HG02973 (cell line): ENCODE data around the gene PRICKLE1.
"Not testable (repeated sequence)": the region's sequence is repeated elsewhere in the genome, so short reads cannot be mapped to it uniquely, and the experiment has no call there.

Experiments used
- ATAC-seq: cut with Tn5 transposase; IDR thresholded peaks from one replicate; pipeline ENCODE4 v1.9.1; 2021; ENCODE audit warnings: moderate library complexity; ENCODE audit not compliant: unreplicated experiment

PRICKLE1 gene

GRCh38 chr12:42557586-42558172 lies 31.9 kb downstream of the PRICKLE1 start:
- ATAC-seq: no peak

DNA sequence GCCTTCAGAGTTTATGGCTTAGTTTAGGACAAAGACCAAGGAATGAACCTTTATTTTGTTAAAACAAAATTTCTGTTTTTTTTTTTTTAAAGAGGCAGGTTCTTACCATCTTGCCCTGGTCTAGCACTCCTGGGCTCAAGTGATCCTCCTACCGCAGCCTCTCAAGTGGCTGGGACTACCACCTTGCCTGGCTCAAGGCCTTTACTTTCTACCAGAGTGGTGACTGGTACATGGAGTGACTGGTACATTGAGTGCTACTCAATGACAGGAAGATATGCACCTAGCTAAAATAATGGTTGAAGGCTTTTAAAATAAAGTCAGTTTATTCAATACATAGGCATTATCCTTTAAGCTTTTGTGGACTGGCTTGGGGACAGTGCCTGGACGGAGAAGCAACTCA lies 32.6 kb downstream of the PRICKLE1 start:
- no peak for ATAC-seq

DNA sequence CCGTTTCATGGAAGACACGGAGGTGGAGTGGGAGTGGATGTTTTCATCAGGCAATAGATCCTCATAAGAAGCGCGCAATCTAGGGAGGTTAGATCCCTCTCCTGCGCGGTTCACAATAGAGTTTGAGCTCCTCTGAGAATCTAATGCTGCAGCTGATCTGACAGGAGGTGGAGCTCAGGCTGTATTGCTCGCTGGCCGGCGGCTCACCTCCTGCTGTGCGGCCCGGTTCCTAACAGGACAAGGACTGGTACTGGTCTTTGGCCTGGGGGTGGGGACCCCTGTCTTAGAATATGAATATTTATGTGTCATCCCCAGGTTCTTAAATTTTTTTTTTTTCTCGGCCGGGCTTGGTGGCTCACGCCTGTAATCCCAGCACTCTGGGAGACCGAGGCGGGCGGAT lies 36.7 kb downstream of the PRICKLE1 start:
- ATAC-seq: no peak

DNA sequence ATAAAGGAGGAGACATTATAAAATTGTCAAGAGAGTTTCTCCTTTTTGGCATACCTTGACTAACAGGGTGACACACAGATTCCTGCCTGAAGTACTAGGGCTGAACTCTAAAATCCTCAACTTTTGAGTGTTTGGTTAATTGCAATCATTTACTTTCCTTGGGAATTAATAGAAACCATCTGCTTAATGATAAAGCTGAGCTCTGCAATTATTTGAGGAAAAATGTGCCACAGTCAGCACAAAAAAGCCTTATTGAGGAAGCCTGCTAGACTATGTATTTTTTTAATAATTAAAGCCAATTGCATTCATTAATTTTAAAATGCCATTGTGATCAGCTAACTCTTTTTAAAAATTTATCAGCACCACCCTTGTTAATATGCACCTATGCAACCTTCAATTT lies 38.7 kb downstream of the PRICKLE1 start:
- ATAC-seq: no peak

DNA sequence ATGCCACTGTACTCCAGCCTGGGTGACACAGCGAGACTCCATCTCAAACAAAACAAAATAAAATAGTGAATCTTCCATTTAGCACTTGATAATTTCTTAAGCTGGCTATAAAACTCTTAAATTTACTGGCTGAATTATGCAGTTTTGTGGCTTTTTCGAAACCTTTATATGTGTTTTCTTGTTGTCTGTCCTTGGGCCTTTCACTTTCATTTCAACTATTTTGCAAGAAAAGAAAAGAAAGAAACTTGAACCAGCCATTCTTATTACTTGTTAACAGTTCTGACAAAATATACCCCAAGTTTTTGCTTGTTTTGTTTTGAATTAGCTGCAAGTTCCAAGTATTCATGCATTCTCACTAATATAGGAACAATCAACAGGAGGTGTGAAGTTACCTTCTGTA lies 42.8 kb downstream of the PRICKLE1 start:
- no peak for ATAC-seq

DNA sequence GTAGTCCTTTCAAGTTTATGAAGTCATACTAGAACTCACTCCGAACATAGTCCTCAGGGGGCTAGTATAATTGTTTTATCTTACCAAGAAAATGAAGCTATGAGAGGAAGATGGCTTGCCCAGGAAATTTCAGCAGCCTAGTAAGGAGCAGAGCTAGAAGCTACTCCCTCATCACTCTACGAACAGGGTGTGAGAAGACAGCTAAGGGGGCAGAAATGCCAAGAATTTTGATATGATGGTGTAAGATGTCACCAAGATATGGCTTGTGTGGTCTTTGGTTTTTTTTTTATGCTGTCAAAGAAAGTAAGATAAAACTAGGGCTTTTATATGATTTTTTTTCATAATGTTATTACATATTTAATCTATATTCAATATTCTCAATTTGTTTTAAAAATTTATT lies 47.6 kb downstream of the PRICKLE1 start:
- ATAC-seq: no peak

GRCh38 chr12:42541308-42541707 lies 48.2 kb downstream of the PRICKLE1 start:
- ATAC-seq: not testable (repeated sequence)

- ATAC-seq: no peak
Measured at GRCh38 chr12:42539696-42540095, 49.9 kb downstream of the PRICKLE1 start.

DNA sequence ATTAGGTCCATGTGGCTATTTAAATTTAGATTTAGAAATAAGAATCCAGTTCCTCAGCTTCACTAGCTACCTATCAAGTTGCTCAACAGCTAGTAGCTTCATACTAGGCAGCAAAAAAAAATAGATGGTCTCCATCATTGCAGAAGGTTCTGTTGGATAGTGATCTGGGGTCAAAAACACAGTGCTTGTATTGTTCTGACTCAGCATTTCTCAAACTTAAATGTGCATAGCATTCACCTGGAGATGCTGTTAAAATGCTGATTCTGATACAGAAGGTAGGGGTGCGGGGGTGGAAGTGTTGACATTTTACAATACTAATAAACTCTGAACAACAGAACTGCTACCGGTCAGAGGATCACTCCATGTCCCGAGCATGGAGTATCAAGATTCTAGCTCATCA lies 51.3 kb downstream of the PRICKLE1 start:
- ATAC-seq: no peak

GRCh38 chr12:42534184-42534838 lies 55.2 kb downstream of the PRICKLE1 start:
- ATAC-seq: no peak

DNA sequence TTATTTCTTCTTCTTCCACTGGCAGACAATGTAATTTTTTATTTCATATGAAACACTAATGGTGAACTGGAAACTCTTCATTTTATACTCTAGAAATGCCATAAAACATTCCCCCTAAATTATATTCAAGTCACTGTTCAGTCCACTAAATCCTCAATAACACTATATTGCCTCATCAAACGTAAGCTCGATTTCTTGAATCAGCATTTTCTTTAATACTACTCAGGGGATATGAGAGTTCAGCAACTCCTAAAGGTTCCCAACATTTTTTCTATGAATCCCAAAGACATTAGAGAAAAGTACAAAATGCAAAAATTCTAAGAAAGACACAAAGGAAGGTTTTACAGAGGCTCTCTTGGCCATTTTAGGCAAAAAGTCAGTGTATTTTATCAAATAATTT lies 59.3 kb downstream of the PRICKLE1 start:
- ATAC-seq: no peak

DNA sequence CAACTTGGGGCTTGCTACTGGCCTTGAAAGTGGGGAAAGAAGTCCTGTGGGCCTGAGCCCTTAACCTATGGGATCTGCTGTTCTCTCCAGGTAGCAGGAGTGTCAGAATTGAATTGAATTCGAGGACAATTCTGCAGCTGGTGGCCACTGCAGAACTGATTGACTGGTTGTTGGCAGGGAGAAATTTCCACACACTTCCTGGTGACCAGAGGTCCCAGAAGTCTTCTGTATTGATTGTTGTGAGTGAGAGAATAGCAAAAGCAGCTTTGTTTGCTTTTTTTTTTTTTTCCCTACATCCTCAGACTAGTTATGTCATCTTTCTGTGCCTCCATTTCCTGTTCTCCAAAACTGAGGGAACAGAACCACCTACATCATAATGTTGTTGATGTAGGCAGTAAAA lies 64.1 kb downstream of the PRICKLE1 start:
- ATAC-seq: no peak

GRCh38 chr12:42524716-42525115 lies 64.8 kb downstream of the PRICKLE1 start:
- ATAC-seq: no peak

DNA sequence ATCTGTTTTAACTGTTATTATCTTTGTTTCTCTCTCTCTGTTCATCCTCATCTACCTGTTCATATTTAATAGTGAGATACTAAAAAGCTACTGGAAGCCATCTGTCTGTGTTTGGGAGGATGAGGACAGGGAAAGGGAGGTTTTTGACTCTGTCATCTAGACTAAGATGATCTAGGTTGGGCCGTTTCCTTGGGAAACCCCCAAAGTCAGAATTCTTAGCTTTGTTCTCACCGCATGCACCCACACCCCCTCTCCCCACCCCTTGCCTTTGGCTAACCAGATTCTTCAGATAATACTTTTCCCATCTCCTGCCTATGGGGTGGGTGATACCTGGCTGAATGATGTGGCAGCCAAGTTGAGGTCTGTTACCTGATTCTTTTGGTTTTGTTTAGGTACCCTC lies 73.0 kb downstream of the PRICKLE1 start:
- ATAC-seq: no peak

- no peak for ATAC-seq
Measured at GRCh38 chr12:42511656-42512055, 77.9 kb downstream of the PRICKLE1 start.

- no peak for ATAC-seq
Measured at GRCh38 chr12:42510823-42511222, 78.7 kb downstream of the PRICKLE1 start.

GRCh38 chr12:42508913-42509460 lies 80.6 kb downstream of the PRICKLE1 start:
- no peak for ATAC-seq

DNA sequence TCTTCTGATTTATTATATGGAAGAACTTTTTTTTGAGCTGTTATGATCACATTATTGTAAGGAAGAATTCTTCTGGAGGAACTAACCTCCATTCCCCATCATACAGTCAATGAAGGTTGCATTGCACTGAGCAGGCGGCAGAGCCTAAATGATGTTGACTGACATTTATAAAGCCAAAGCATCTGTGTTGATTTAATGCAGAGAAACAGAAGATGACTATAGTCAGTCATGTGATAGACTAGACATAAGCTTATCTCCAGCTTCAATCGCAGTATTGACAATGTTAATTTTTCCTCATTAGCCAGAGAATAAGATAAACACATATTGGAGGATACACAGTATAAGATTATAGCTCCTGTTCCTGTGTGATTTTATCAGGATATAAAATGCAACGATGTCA lies 82.0 kb downstream of the PRICKLE1 start:
- no peak for ATAC-seq

DNA sequence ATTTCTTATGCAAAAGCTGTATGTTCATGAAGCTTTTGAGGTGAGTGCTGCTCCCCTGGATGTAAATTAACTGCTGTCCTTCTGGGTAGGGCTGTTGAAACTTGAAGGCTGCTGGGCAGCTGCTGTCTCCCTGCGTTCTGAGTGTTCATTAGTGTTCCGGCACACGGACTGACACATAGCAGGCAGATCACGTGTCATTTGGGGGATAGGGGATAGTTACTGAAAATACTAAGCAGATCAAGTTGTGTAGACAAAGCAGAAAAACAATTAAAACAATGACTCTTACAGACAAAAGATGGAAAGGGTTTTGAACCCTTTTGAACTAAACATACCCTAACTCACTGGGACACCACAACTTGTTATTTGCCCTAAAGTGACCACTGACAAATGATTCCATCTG lies 82.5 kb downstream of the PRICKLE1 start:
- ATAC-seq: no peak

DNA sequence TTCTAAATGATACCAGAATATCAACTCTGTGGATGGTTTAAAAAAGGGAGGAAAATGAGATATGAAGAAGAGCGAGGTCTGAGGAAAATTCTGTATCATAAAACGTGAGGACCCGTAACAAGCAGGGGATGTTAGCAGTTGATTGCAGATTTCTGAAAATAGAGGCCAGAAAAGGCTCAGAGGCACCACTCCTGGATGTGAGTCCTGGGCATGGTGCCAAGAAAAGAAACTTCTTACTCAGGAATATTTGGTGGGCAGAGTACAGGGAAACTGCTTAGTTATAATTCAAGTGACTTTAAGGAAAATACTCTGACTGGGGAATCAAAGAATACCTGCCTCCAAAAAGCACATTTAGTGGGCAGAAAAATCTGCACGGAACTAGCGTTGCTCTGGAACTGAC lies 85.5 kb downstream of the PRICKLE1 start:
- ATAC-seq: no peak

- ATAC-seq: no peak
Measured at GRCh38 chr12:42502682-42503081, 86.9 kb downstream of the PRICKLE1 start.

- no peak for ATAC-seq
Measured at GRCh38 chr12:42498549-42499247, 90.8 kb downstream of the PRICKLE1 start.
